ENCODE results near the gene CPNE7. TPM values are rescaled to one million over a fixed set of nuclear protein-coding genes. Genes with fewer than 3 reads are reported as not detected.
A peak's percentile ranks its signal among the peaks of the same experiment; 100 is the strongest.

Gene CPNE7
- total RNA-seq, 1 experiment from 2014 or later = 3.7 TPM

GRCh38 chr16:89573826-89574680, 1.5 kb upstream of the CPNE7 start:
- H3K36me3 ChIP-seq (ENCODE audit: insufficient read depth, low read length) = no peaks in the 10 kb centered on the region
- peak overlapping the region; percentile 41 for H3K9ac ChIP-seq (ENCODE audit: low read length)
- H4K20me1 ChIP-seq (ENCODE audit: insufficient read depth, low read depth, low read length) = no peaks in the 10 kb centered on the region
- H3K27ac ChIP-seq (ENCODE audit: low read length) = no peak overlapping the region
- H3K27me3 ChIP-seq (ENCODE audit: low read length) = no peaks in the 10 kb centered on the region
- H3K4me2 ChIP-seq (ENCODE audit: low read depth, low read length, poor library complexity, severe bottlenecking) = peak overlapping the region; percentile 84
- no peaks in the 10 kb centered on the region for H3K79me2 ChIP-seq (ENCODE audit: low read length)
- H3K9me3 ChIP-seq (ENCODE audit: low read length) = no peaks in the 10 kb centered on the region
- H3K4me3 ChIP-seq (ENCODE audit: low read length) = peak overlapping the region; percentile 62; the same call in 1 of the 2 replicates
- DNase-seq = no peak
- 0 out of 2 replicates have a peak overlapping the region, but pooled peaks have one; percentile 67 for H2AFZ ChIP-seq (ENCODE audit: low read length)
- H3K9me2 ChIP-seq (replicated peaks; ENCODE audit: insufficient read depth, low read length) = no peaks in the 10 kb centered on the region
- H3K4me1 ChIP-seq (ENCODE audit: low read length) = peaks cover 19% of the 10 kb centered on the region

GRCh38 chr16:89574681-89575246, 794 bp upstream of the CPNE7 start:
- Histone ChIP-seq H3K79me2 (ENCODE audit: low read length) (no peaks in the 10 kb centered on the region), H4K20me1 (ENCODE audit: insufficient read depth, low read depth, low read length) (no peaks in the 10 kb centered on the region), H3K9me3 (ENCODE audit: low read length) (no peaks in the 10 kb centered on the region), H3K9me2 (replicated peaks; ENCODE audit: insufficient read depth, low read length) (no peaks in the 10 kb centered on the region), H2AFZ (ENCODE audit: low read length) (0 out of 2 replicates have a peak overlapping the region, but pooled peaks have one; percentile 67), H3K4me2 (ENCODE audit: low read depth, low read length, poor library complexity, severe bottlenecking) (peak overlapping the region; percentile 84), H3K27me3 (ENCODE audit: low read length) (no peaks in the 10 kb centered on the region), H3K36me3 (ENCODE audit: insufficient read depth, low read length) (no peaks in the 10 kb centered on the region), H3K4me3 (ENCODE audit: low read length) (peak overlapping the region; percentile 62), H3K27ac (ENCODE audit: low read length) (no peak overlapping the region), H3K9ac (ENCODE audit: low read length) (peak overlapping the region; percentile 64), H3K4me1 (ENCODE audit: low read length) (peaks cover 19% of the 10 kb centered on the region)
- peak; percentile 88 for DNase-seq

- no peak for DNase-seq
- Histone ChIP-seq H3K79me2 (ENCODE audit: low read length) (no peaks in the 10 kb centered on the region), H3K4me1 (ENCODE audit: low read length) (peaks cover 19% of the 10 kb centered on the region), H3K27me3 (ENCODE audit: low read length) (no peaks in the 10 kb centered on the region), H3K27ac (ENCODE audit: low read length) (no peak overlapping the region), H3K4me2 (ENCODE audit: low read depth, low read length, poor library complexity, severe bottlenecking) (no peak overlapping the region), H3K9me2 (replicated peaks; ENCODE audit: insufficient read depth, low read length) (no peaks in the 10 kb centered on the region), H4K20me1 (ENCODE audit: insufficient read depth, low read depth, low read length) (no peaks in the 10 kb centered on the region), H3K9ac (ENCODE audit: low read length) (no peak overlapping the region), H3K36me3 (ENCODE audit: insufficient read depth, low read length) (no peaks in the 10 kb centered on the region), H3K4me3 (ENCODE audit: low read length) (no peak overlapping the region), H2AFZ (ENCODE audit: low read length) (no peak overlapping the region), H3K9me3 (ENCODE audit: low read length) (peaks cover 3% of the 10 kb centered on the region; the same call in 1 of the 2 replicates)
Measured at GRCh38 chr16:89576153-89577054, 846 bp downstream of the CPNE7 start.

- DNase-seq = no peak
- Histone ChIP-seq H3K4me1 (ENCODE audit: low read length) (peaks cover 16% of the 10 kb centered on the region), H3K9me2 (replicated peaks; ENCODE audit: insufficient read depth, low read length) (no peaks in the 10 kb centered on the region), H3K4me3 (ENCODE audit: low read length) (no peak overlapping the region), H3K27me3 (ENCODE audit: low read length) (no peaks in the 10 kb centered on the region), H3K27ac (ENCODE audit: low read length) (no peak overlapping the region), H3K79me2 (ENCODE audit: low read length) (no peaks in the 10 kb centered on the region), H4K20me1 (ENCODE audit: insufficient read depth, low read depth, low read length) (no peaks in the 10 kb centered on the region), H3K36me3 (ENCODE audit: insufficient read depth, low read length) (no peaks in the 10 kb centered on the region), H3K4me2 (ENCODE audit: low read depth, low read length, poor library complexity, severe bottlenecking) (no peak overlapping the region), H2AFZ (ENCODE audit: low read length) (no peak overlapping the region), H3K9ac (ENCODE audit: low read length) (no peak overlapping the region), H3K9me3 (ENCODE audit: low read length) (peaks cover 3% of the 10 kb centered on the region; the same call in 1 of the 2 replicates)
Measured at GRCh38 chr16:89577055-89577759, 1.6 kb downstream of the CPNE7 start.

- H4K20me1 ChIP-seq (ENCODE audit: insufficient read depth, low read depth, low read length) = no peaks in the 10 kb centered on the region
- no peaks in the 10 kb centered on the region for H3K9me2 ChIP-seq (replicated peaks; ENCODE audit: insufficient read depth, low read length)
- H3K27ac ChIP-seq (ENCODE audit: low read length) = no peak overlapping the region
- no peaks in the 10 kb centered on the region for H3K27me3 ChIP-seq (ENCODE audit: low read length)
- no peak overlapping the region for H2AFZ ChIP-seq (ENCODE audit: low read length)
- H3K4me2 ChIP-seq (ENCODE audit: low read depth, low read length, poor library complexity, severe bottlenecking) = no peak overlapping the region
- H3K9me3 ChIP-seq (ENCODE audit: low read length) = peaks cover 3% of the 10 kb centered on the region; the same call in 1 of the 2 replicates
- no peak overlapping the region for H3K9ac ChIP-seq (ENCODE audit: low read length)
- H3K4me3 ChIP-seq (ENCODE audit: low read length) = no peak overlapping the region
- DNase-seq = no peak
- H3K79me2 ChIP-seq (ENCODE audit: low read length) = no peaks in the 10 kb centered on the region
- no peaks in the 10 kb centered on the region for H3K36me3 ChIP-seq (ENCODE audit: insufficient read depth, low read length)
- peaks cover 10% of the 10 kb centered on the region for H3K4me1 ChIP-seq (ENCODE audit: low read length)
Measured at GRCh38 chr16:89579351-89579750, 3.8 kb downstream of the CPNE7 start.

- no peak overlapping the region for H3K27ac ChIP-seq (ENCODE audit: low read length)
- no peak for DNase-seq
- peaks cover 3% of the 10 kb centered on the region; the same call in 1 of the 2 replicates for H3K9me3 ChIP-seq (ENCODE audit: low read length)
- H3K4me2 ChIP-seq (ENCODE audit: low read depth, low read length, poor library complexity, severe bottlenecking) = no peak overlapping the region
- no peak overlapping the region for H3K4me3 ChIP-seq (ENCODE audit: low read length)
- no peaks in the 10 kb centered on the region for H3K9me2 ChIP-seq (replicated peaks; ENCODE audit: insufficient read depth, low read length)
- H3K9ac ChIP-seq (ENCODE audit: low read length) = no peak overlapping the region
- H4K20me1 ChIP-seq (ENCODE audit: insufficient read depth, low read depth, low read length) = no peaks in the 10 kb centered on the region
- H3K27me3 ChIP-seq (ENCODE audit: low read length) = no peaks in the 10 kb centered on the region
- no peaks in the 10 kb centered on the region for H3K4me1 ChIP-seq (ENCODE audit: low read length)
- H3K79me2 ChIP-seq (ENCODE audit: low read length) = no peaks in the 10 kb centered on the region
- no peak overlapping the region for H2AFZ ChIP-seq (ENCODE audit: low read length)
- no peaks in the 10 kb centered on the region for H3K36me3 ChIP-seq (ENCODE audit: insufficient read depth, low read length)
Measured at GRCh38 chr16:89581045-89581695, 5.6 kb downstream of the CPNE7 start.

GRCh38 chr16:89581861-89582563, 6.5 kb downstream of the CPNE7 start:
- Histone ChIP-seq H3K9me3 (ENCODE audit: low read length) (peaks cover 3% of the 10 kb centered on the region; the same call in 1 of the 2 replicates), H3K79me2 (ENCODE audit: low read length) (no peaks in the 10 kb centered on the region), H2AFZ (ENCODE audit: low read length) (no peak overlapping the region), H3K27ac (ENCODE audit: low read length) (no peak overlapping the region), H4K20me1 (ENCODE audit: insufficient read depth, low read depth, low read length) (no peaks in the 10 kb centered on the region), H3K27me3 (ENCODE audit: low read length) (no peaks in the 10 kb centered on the region), H3K4me2 (ENCODE audit: low read depth, low read length, poor library complexity, severe bottlenecking) (no peak overlapping the region), H3K4me3 (ENCODE audit: low read length) (no peak overlapping the region), H3K9ac (ENCODE audit: low read length) (no peak overlapping the region), H3K4me1 (ENCODE audit: low read length) (no peaks in the 10 kb centered on the region), H3K36me3 (ENCODE audit: insufficient read depth, low read length) (no peaks in the 10 kb centered on the region), H3K9me2 (replicated peaks; ENCODE audit: insufficient read depth, low read length) (no peaks in the 10 kb centered on the region)
- DNase-seq = no peak
